Measurements from ENCODE around the gene NDUFAF8. TPM values are rescaled to one million over a fixed set of nuclear protein-coding genes. Genes with fewer than 3 reads are reported as not detected.
"Not testable (repeated sequence)": the region's sequence is repeated elsewhere in the genome, so short reads cannot be mapped to it uniquely, and the experiment has no call there.

Gene NDUFAF8
- total RNA-seq, 1 donor from 2014 or later: 24.7 TPM

DNA sequence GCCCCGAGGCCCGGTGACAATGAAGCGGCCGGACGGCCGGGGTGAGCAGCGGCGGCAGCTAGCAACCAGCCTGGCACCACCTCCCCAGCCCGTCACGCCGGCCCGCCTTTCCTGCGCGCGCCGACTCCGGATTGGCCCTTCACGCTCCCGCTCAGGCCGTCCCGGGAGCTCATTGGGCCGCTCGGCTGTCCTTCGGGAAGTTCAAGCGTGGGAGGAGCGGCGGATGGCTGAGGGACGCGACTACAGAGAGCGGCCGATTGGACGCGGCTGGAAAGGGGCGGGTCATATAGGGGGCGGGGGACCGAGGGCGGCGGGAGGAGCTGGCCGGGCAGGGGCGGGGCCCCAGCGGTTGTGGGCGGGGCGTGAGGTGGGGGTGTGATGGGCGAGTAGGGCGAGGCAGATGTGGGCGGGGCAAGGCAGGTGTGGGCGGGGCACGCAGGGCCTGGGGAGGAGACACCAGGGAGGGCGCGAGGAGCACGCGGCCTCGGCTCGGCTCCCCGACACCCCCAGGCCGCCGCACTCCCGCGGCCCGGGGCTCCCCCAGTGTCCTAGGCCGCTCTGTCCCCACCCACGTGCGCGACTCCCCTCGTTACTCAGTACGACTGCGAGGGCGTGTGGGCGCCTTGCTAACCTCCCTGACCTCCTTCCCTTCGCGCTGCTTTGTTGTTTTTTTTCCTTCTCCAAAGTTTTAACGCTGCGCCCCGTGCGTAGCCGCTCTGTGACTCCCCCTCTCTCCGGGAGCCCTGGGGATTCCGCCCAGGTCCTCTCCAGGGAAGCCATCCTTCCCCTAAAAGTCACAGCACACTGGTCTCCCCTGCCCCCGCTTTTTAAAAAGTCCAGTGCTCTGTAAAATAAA is 16.0 kb upstream of the NDUFAF8 start, which contains the start of gene CEP131:
Gene CEP131 (minus strand): TSS at position 60 of the 856 bp plus-strand sequence. CDS start 2,909 bp downstream, outside the sequence.
- peak; percentile 89 for DNase-seq (ENCODE audit: low read depth)

DNA sequence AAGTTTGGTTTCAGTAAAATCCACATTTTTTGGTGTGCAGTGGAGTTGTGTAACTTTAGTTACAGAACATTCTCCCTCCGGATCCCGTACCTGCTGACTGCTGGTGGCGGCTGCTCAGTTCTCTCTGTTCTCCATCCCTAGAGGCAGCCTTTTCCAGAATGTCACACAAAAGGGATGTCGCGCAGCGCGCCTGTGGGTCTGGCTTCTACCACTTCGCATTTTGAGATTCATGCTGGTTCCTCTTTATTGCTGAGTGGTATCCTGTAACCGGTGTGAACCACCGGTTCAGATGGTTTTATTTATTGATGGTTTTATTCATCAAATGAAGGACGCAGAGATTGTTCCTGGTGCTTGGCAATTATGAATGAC is 15.4 kb upstream of the NDUFAF8 start:
- no peak for DNase-seq (ENCODE audit: low read depth)

DNA sequence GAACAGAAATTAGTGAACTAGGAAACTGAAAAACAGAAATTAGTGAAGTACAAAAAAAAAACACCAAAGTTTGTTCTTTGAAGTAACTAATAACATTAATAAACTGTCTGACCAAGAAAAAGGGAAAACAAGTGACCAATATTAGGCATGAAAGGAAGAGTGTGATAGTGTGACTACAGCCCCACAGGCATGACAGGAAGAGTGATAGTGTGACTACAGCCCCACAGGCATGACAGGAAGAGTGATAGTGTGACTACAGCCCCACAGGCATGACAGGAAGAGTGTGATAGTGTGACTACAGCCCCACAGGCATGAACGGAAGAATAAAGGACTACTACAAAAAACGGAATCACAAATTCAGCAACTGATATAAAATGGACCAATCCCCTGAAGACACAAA is 11.5 kb upstream of the NDUFAF8 start:
- not testable (repeated sequence) for DNase-seq (ENCODE audit: low read depth)

DNA sequence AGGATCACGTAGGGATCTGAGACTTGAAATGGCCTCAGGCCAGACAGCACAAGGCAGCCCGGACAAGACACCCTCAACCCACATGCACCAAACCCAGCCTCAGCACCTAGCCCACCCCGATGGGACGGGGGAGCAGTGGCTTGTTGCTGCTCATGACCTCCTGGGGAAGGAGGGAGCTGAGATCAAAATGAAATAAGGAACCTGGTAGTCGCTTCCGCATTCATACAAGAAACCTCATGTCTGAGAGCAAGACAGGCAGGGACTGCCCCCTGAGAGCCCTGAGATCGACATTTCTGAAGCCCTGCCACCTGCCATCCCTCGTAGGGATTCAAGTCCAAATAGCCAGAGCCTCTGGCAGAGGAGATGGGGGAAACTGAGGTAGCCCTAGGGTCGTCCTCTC is 10.7 kb upstream of the NDUFAF8 start:
- no peak for DNase-seq (ENCODE audit: low read depth)

DNA sequence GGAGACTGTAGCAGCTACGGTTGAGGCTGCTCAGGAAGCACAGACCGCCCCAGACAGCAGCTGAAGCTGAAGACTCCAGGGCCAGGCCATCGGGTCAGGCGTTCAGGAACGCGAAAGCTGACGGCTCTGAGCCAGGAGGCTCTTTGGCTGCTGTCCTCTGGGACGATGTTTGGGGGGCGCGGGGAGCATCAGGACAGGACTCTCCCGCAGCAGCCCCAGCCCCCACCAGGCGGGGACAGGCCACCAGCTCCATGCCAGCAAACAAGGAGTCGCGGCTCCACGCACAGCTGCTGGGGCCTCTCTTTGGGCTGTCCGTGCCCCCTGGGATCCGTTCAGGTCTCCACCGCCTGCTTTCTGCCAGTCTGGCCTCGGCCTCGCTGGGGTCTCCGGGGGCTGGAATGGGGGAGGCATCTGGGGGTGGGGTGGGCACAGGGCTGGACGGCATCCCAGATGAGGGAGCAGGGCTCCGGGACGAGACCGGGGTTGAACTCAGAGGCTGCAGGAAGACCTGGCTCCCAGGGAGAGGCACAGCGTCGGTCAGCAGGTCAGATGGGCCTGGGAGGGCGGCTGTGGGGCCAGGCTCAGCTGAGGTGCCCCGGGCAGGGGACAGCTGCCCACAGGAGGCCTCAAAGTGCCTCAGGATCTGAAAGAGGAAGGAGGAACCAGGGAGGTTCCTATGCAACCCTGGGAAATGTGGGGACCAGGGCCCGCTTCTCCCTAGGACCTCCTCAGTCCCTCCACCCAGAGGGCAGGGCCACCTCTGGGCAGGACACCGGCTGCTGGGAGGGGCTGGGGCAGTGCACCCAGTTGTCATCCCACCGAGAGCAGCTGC is 10.1 kb upstream of the NDUFAF8 start:
- DNase-seq (ENCODE audit: low read depth): no peak

DNA sequence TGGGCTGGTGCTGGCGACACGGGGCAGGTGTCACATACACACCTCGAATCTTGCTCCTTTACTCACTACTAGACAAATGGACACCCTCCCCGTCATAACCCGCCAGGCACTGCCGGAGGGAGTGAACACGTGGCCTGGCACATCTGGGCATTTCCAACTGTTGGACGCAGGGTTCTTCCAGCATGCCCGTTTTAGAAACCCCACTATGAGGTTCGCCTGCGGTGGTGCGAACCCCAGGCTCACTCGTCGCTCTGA is 9.5 kb upstream of the NDUFAF8 start:
- DNase-seq (ENCODE audit: low read depth): no peak

DNA sequence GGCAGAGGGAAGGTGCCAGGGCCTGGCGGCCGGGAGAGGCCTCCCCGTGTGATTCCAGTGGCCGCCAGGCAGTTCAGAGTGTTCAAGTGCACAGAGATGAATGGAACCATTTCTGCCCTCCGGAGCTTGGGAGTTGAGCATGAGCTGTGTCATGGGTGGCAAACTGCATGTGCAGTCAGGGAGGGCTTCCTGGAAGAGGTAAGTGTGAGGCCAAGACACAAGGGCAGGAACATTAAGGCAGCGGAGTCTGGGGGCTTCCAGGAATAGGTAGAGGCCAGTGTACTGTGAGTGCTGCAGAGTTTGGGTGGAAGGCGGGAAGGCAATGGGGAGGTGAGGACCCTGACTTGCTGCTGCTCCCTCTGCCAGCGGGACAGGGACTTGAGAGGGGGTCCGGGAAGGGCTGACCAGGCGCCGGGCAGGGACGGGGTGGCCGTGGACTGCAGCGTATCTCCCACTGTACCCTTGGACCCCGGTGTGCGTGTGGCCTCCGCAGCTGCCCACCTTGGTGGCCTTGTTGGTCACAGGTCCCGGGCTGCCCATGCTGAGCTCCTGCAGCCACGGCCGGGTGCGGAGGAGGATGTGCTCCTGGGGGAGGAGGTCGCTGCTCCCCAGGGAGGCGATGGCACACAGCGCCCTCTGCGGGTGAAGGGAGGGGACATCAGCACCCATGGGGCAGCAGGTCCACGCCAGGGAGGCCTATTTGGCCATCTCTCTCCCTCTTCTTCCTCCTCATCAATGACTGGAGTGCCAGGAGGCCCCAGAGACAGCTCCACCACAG is 8.9 kb upstream of the NDUFAF8 start:
- no peak for DNase-seq (ENCODE audit: low read depth)

DNA sequence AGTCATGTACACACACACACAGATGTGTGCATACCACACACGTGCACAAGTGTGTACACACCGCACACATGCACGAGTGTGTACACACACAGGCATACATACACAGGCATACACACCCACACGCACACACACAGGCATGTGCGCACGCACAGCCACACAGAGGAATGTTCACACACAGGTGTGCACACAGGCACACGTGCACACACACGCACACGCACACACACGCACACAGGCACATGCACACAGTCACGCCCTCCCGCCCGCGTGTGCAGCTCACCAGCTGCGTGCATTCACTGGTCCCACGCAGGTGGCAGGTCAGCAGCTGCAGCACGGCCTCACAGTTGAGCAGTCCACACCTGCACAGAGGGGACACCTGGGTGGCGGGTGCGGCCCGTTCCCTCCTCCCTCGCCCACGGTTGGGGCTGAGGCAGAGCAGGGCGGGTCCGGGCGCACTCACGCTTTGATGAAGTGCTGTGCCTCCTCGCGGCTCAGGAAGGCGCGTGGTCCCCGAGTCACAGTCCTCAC is 7.9 kb upstream of the NDUFAF8 start:
- DNase-seq (ENCODE audit: low read depth): no peak

DNA sequence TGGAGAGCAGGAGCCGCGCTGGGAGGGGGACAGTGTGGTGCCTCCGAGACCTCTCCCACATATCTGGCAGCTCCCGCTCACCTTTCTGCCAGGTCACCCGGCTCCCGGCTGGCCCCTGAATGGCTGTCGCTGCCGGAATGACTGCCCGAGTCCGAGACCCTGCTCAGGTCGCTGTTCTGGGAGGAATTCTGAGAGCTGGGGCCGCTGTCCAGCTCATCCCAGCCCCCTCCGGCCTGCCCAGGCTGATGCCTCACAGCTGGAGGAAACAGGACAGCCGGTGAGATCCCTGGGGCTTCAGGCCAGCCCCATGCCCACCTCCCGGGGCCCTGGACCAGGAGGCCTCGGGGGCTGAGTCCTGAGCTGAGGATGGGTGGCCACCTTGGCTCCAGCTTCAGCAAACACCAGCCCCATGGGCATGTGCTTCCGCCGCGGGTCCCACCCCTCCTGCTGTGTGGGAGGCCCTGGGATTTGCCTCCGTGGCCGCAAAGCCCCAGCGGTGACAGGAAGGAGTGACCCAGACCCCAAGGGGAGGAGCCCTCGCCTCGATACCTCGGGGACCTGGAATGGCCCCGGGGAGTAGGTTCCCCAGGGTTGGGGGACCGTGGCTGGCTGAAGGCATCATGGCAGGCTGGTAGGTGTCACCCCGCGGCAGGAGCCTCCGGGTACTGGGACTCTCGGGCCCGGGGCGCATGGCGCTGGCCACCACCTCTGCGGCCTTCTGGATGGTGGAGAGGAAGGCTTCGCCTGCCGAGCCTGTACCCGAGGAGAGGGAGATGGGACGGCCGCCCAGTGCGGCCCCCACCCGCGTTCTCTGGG is 7.1 kb upstream of the NDUFAF8 start:
- no peak for DNase-seq (ENCODE audit: low read depth)

DNA sequence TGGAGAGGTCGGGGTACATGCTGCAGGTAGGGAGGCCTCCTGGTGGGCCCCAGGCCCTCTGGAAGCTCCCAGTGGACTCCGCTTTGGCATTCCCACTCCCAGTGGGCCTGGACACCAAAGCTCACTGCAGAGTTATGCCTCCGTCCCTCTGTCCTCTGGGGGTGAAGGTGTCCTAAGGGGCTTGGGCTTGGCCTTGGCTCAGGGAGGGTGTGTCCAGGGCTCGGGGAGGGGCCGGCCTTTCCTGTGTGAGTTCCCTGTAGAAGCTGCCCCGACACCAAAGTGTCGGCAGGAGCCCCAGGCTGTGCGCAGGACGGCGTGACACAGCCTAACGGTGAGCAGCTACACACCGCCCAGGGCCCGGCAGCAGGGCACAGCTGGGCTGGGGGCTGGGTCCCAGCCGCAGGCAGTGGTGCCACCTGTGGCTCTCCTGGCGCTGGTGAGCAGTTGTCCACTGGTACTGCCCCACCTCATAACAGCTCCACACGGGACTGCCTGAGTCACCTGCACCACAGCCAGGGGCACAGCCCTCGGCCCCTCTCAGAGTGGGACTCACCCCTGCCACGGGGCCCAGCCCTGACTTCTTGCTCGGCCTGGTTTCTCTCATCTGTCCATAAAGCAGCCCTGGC is 6.4 kb upstream of the NDUFAF8 start:
- no peak for DNase-seq (ENCODE audit: low read depth)

DNA sequence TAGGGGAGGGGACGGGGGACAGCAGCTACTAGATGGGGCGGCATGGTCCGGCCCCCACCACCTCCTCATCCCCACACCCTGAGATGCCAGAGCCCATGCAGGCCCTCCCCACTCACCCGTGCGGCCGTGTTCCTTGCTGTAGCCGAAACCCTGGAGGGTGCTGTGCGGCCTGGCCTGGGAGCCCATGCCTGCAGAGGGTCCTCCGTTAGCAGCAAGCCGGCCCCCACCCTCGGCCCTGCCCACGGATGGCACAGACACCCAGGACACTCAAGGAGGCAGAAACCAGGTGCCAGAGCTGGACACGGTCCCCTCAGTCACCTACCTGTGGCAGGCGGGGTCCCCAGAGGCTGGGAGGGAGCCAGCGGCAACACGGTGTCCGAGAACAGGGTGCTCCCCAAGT is 5.8 kb upstream of the NDUFAF8 start:
- no peak for DNase-seq (ENCODE audit: low read depth)

DNA sequence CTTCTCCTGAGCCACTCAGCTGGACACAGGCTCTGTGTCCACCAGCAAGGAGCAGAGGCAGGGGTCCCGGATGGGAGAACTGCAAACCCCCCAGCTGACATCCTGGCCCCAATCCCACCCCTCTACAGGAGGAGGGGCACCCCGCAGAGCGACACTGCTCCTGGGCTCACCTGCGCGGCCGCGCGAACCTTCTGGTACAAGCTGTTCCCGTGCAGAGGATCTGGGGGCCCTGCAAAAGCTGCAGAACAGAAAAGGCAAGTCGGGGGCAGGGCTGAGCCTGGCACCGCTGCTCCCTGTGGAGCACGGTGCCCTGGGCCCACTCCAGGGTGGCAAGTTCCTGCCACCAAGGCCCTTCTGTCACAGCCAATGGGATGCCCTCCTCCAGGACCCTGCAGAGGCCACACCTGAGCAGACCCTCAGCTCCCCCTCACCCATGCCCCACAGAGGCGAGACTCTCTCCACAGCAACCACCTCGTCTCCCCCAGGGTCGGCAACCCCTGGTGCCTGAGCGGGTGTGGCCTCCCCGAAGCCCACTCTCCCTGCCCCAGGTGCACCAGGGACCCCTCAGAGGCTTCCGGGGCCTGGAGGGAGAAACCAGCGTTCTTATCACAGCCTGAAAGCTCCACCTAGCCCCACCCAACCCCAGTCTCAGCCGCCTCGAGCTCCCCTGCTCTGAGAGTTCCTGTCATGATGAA is 5.2 kb upstream of the NDUFAF8 start:
- DNase-seq (ENCODE audit: low read depth): no peak

DNA sequence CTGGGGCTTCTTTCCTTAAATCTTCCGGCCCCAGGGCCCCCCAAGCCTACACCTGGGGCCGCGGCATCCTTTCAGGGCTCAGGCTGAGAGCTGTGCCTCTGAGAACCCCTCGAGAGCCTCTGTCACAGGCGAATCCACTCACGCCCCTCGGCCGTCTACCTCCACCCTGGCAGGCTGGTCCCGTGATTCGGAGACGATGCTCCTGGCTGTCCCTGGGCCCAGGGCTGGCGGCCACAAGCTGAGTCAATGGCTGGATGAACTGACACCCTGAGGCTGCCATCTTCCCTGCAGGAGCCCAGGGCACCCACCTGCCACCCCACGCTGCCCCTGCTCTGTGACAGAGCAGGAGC is 4.6 kb upstream of the NDUFAF8 start:
- no peak for DNase-seq (ENCODE audit: low read depth)

DNA sequence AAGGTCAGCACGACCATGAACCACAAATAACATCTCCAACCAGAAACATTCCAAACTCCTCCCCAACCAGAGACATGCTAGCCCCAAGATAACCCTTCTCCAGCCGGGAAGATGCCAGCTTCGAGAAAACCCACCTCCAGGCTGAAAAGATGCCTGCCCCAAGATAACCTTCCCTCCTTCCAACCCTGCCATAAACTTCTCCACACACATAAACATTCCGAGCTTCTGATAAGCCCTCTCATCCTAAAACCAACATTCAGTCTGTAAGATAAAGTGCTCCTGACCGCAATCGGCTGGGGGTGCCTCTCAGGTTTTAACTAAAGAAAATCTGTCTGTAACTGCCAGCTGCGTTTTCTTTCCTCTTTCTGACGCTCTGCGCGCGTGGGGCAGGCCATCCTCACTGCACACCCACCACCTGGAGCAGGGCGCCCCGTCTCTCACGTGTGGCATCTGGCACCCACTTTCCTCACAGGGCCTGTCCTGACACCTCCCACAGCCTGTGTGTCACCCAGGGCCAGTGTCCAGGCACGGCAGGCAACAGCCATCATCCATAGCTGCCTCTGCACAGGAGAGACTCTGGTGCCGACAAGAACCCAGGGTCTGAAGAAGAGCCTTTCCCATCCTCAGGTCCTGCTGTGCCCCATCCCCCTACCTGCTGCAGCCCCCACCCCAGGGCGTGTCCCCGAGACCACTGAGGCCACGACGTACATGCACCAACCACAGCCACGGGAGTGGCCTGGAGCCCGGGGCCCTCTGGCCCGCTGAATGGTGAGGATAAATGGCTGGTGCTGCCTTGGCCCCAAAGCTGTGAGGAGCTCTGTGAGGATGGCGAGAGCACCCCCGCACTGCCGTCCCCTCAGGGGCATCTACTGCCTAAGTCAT is 3.9 kb upstream of the NDUFAF8 start:
- DNase-seq (ENCODE audit: low read depth): no peak

DNA sequence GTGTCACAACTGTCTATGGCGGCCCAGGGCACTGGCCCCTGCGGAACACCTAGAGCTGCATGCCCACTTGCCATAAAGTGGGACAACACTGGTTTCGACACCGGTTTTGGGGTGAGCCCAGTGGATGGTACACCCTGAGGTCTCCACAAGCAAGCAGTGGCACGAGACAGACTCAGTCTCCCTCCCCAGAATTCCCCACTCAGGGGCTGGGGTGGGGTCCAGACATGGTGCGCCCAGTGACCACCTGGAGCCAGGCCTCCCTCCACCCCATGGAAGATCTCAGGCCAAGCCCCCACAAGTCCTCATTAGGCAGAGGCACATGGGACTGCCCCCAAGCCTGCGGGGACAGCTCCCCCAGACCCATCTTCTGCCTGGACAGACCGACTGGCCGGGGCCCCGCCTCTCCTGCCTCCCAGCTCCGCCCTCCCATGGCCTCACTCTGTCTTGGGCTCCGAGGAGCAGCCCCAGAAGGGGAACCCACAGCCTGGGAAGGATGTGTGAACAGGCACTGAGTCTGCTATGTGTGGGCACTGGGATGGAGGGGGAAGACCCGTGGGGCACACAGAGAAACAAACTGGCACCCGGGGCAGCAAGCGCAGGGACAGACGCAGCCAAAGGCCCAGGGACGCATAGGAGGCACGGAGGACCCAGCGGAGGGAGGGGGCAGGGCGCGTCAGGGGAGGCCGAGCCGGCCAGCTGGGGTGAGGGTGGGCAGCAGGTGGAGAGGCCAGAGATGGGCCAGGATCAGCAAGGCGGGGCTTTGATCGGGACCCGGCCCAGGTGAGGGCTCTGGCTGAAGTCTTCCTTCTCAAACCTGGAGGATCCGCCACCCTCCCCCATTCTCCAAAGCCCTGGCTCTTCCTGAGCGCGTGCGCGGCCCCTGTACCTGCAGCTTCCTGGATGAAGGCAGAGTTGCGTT is 3.0 kb upstream of the NDUFAF8 start:
- DNase-seq (ENCODE audit: low read depth): no peak

DNA sequence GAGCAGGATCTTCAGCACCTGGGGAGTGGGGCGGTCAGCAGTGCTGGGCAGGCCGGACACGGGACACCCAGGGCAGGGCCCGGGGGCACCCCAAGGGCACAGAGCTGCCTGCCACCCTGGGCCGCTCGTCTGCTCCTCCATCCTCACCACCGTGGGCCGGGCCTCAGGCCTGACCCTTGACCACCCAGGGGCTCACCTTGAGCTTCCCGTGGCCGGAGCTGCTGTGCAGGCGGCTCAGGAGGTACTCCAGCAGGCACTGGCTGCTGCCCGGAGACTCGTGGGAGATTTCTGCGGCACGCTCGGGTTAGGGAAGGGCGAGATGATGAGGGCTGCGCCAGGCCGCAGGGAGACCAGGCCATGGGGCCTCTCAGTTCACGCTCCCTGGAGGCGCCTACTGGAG is 2.3 kb upstream of the NDUFAF8 start:
- DNase-seq (ENCODE audit: low read depth): no peak

DNA sequence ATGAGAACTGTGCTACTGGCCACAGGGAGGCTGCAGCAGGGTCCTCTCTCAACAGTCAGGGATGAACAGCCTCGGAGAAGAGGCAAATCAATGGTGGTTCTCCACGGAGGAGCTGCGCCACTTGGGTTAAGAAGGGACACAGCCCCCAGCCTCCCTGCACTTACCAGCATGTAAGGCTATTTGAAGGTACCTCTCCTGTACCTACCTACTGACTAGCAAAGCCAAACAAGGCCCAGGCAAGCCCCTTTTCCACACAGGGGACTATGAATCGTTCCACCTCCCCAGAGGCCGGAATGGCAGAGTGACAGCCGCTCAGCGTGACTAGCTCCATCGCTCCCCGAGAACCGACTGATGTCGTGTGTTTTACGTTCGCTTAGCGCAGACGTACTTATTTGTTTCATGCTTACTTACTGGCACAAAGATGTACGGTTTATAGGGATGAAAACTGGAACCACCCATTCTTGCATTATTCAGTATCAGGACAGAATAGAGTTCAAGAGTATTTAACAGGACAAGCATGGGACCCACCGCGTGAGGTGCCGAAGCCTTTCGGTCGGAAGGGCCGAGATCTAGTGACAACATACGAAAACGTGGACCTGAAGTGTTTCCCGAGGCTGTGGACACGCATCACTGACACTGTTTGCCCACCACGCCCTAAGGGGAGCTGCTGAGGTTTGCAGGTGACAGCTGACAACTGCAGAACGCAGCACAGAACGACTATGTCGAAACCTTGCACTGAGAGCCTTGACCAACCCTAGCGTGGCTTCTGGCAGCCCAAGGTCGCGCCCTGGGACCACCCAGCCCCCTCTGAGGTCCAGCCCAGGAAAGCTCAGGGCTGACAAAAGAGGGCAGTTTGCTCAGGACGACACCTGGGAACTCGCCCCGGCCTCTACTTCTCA is 1.3 kb upstream of the NDUFAF8 start:
- DNase-seq (ENCODE audit: low read depth): no peak

Data from renal cortical epithelial cell (primary cell).